Right atrium auricular region (tissue), 2 donors: ENCODE results near the gene FGA. TPM values are rescaled to one million over a fixed set of nuclear protein-coding genes. Genes with fewer than 3 reads are reported as not detected.

ENCODE experiments used
- DNase-seq: peaks from one replicate; pipeline ENCODE4 v3.0.0-alpha.2; 2019; ENCODE audit warnings: low spot score
- H3K27ac ChIP-seq, 2 donors: fragments of 200-600 bp; sonication (generic); 1 replicate in 1 of 2; 2 replicates in 1 of 2; pipeline ENCODE4 v1.5.1; 2016 to 2019
- H3K27me3 ChIP-seq, 2 donors: fragments of 200-600 bp; sonication (generic); one replicate each; pipeline versions ENCODE4 v1.5.1 to v1.6.0; 2017 to 2019
- H3K36me3 ChIP-seq: fragments of 200-600 bp; sonication (generic); one replicate; pipeline ENCODE4 v1.5.1; 2016
- H3K4me1 ChIP-seq, 2 donors: fragments of 200-600 bp; sonication (generic); one replicate each; pipeline versions ENCODE4 v1.5.1 to v1.6.0; 2017 to 2019
- H3K4me3 ChIP-seq, 2 donors: fragments of 200-600 bp; sonication (generic); 1 replicate in 1 of 2; 2 replicates in 1 of 2; pipeline ENCODE4 v1.5.1; 2017 to 2019; ENCODE audit warnings: mild to moderate bottlenecking in 1 of 2, moderate library complexity in 1 of 2
- H3K9me3 ChIP-seq, 2 donors: fragments of 200-600 bp; sonication (generic); one replicate each; pipeline ENCODE4 v1.5.1; 2019
- total RNA-seq, 2 donors: library from RNA; depleted of rRNA; stranded (reverse); fragments of >200 nt; gene quantifications; one replicate each; pipeline ENCODE4 v1.1.0, GENCODE V29; 2016
- TF ChIP-seq, protein P1 (sequence below), 2 donors: fragments of 200-600 bp; sonication (generic); IDR thresholded peaks; one replicate each; pipeline ENCODE4 v1.5.1; 2019; ENCODE audit warnings: antibody characterized with exemption in 2 of 2

Gene FGA
- total RNA-seq, 2 donors from 2014 or later, result not detected

- Histone ChIP-seq H3K27ac (no peak within 1 kb of the TSS), H3K9me3 (no peaks in the 10 kb centered on the region), H3K27me3 (no peaks in the 10 kb centered on the region), H3K4me3 (no peak within 1 kb of the TSS), H3K4me1 (no peaks in the 10 kb centered on the region), H3K36me3 (no peaks in the 10 kb centered on the region)
- DNase-seq, result no peak
- TF ChIP-seq, protein P1, sequence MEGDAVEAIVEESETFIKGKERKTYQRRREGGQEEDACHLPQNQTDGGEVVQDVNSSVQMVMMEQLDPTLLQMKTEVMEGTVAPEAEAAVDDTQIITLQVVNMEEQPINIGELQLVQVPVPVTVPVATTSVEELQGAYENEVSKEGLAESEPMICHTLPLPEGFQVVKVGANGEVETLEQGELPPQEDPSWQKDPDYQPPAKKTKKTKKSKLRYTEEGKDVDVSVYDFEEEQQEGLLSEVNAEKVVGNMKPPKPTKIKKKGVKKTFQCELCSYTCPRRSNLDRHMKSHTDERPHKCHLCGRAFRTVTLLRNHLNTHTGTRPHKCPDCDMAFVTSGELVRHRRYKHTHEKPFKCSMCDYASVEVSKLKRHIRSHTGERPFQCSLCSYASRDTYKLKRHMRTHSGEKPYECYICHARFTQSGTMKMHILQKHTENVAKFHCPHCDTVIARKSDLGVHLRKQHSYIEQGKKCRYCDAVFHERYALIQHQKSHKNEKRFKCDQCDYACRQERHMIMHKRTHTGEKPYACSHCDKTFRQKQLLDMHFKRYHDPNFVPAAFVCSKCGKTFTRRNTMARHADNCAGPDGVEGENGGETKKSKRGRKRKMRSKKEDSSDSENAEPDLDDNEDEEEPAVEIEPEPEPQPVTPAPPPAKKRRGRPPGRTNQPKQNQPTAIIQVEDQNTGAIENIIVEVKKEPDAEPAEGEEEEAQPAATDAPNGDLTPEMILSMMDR (IDR thresholded peaks at IDR 0.05), result no peak
Observed at GRCh38 chr4:154612472-154613414, 22.2 kb upstream of the FGA start, which contains the start of gene FGG. FGG (minus strand) TSS chr4:154612656; CDS start chr4:154612609, 47 bp downstream.

- H3K4me3 ChIP-seq, result no peak overlapping the region
- TF ChIP-seq, protein P1 (IDR thresholded peaks at IDR 0.05), result no peak
- H3K27me3 ChIP-seq, result no peaks in the 10 kb centered on the region
Observed at GRCh38 chr4:154611833-154612232, 21.3 kb upstream of the FGA start.

DNA sequence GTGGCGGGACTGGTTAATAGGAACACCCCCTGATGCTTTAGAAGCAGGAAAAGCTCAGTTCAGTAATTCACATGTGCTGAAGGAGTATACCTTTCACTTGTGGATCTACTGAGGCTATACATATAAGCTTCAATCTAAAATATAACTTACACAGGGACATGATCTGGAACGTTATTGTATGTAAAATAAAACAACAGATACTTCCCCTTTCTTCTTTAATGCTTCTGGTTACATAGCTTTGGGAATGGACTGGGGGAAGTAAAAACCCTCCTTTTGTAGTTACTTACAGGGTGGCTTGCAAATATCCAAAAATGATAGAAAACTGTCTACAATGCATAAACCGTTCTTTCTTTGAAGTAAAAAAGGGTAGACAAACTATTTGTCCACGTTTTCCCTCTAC is 20.0 kb upstream of the FGA start:
- no peaks in the 10 kb centered on the region for H3K4me1 ChIP-seq
- no peaks in the 10 kb centered on the region for H3K27me3 ChIP-seq
- no peak overlapping the region for H3K4me3 ChIP-seq
- TF ChIP-seq, protein P1 (IDR thresholded peaks at IDR 0.05), result no peak
- no peak overlapping the region for H3K27ac ChIP-seq
- H3K9me3 ChIP-seq, result no peaks in the 10 kb centered on the region
- DNase-seq, result no peak
- H3K36me3 ChIP-seq, result no peaks in the 10 kb centered on the region

More at GRCh38 chr4:154611833-154612232, 21.3 kb upstream of the FGA start:
- no peaks in the 10 kb centered on the region for H3K4me1 ChIP-seq
- no peaks in the 10 kb centered on the region for H3K9me3 ChIP-seq
- no peak for DNase-seq
- no peak overlapping the region for H3K27ac ChIP-seq
- no peaks in the 10 kb centered on the region for H3K36me3 ChIP-seq

- Histone ChIP-seq H3K4me1 (no peaks in the 10 kb centered on the region), H3K27me3 (no peaks in the 10 kb centered on the region), H3K4me3 (no peak overlapping the region), H3K27ac (no peak overlapping the region), H3K36me3 (no peaks in the 10 kb centered on the region), H3K9me3 (no peaks in the 10 kb centered on the region)
- no peak for DNase-seq
- TF ChIP-seq, protein P1 (IDR thresholded peaks at IDR 0.05), result no peak
Observed at GRCh38 chr4:154609532-154609931, 19.0 kb upstream of the FGA start.

DNA sequence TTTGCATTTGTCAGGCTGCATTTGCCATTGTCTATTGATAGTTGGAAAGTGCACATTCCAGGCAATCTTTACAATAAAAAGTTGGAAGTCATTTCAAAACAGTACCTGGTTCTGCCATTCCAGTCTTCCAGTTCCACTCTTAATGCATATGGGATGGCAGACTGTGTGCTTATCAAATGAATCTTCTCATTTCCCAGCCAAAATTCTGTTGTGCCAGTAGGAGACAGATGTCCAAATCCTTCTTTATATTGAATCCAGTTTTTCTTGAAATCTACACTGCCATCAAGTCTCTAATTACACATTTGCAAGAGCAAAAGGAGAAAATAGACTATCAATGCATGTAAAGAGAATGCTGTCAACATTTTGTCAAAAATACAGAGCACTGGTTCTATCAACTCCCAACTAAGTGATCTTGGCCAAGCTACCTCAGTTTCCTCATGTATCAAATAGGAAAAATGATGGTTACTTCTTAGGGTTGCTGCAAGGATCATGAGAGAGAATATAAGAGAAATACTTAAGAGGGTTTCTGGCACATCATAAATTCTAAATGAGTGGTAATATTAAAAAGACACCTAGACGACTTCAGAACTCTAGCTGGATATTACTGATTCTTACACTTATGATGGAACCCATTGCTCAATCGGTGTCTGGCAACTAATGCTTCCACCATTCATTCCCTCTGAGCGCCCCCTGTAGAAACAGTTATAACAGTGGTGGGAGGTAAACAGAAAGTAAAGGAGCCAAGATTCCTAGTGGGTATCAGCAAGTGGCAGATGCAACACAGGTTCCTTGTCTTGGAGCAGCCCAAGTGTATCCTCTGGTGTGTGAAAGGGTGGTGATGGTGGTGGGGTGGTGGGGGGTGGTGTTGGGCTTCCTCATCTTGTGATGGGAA is 18.1 kb upstream of the FGA start:
- no peak for DNase-seq
- TF ChIP-seq, protein P1 (IDR thresholded peaks at IDR 0.05), result no peak
- Histone ChIP-seq H3K4me1 (no peaks in the 10 kb centered on the region), H3K4me3 (no peak overlapping the region), H3K27me3 (no peaks in the 10 kb centered on the region), H3K36me3 (no peaks in the 10 kb centered on the region), H3K27ac (no peak overlapping the region), H3K9me3 (no peaks in the 10 kb centered on the region)
